ENCODE measurements around the gene TMEM178A.

DNA sequence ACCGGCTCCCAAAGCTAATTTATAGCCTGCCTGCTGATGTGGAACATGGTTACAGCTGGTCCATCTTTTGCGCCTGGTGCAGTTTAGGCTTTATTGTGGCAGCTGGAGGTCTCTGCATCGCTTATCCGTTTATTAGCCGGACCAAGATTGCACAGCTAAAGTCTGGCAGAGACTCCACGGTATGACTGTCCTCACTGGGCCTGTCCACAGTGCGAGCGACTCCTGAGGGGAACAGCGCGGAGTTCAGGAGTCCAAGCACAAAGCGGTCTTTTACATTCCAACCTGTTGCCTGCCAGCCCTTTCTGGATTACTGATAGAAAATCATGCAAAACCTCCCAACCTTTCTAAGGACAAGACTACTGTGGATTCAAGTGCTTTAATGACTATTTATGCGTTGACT is 51.4 kb downstream of the TMEM178A start:
- TF ChIP-seq, protein P1, sequence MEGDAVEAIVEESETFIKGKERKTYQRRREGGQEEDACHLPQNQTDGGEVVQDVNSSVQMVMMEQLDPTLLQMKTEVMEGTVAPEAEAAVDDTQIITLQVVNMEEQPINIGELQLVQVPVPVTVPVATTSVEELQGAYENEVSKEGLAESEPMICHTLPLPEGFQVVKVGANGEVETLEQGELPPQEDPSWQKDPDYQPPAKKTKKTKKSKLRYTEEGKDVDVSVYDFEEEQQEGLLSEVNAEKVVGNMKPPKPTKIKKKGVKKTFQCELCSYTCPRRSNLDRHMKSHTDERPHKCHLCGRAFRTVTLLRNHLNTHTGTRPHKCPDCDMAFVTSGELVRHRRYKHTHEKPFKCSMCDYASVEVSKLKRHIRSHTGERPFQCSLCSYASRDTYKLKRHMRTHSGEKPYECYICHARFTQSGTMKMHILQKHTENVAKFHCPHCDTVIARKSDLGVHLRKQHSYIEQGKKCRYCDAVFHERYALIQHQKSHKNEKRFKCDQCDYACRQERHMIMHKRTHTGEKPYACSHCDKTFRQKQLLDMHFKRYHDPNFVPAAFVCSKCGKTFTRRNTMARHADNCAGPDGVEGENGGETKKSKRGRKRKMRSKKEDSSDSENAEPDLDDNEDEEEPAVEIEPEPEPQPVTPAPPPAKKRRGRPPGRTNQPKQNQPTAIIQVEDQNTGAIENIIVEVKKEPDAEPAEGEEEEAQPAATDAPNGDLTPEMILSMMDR (IDR thresholded peaks at IDR 0.05), result no peak
- TF ChIP-seq POLR2A (IDR thresholded peaks at IDR 0.05), result no peak
- TF ChIP-seq EP300 (IDR thresholded peaks at IDR 0.05), result no peak
- TF ChIP-seq POLR2AphosphoS5 (IDR thresholded peaks at IDR 0.05), result no peak

All from sigmoid colon (tissue), 4 donors.